ENCODE data around the gene NR1H4.
A peak's percentile ranks its signal among the peaks of the same experiment; 100 is the strongest.

NR1H4 gene

DNA sequence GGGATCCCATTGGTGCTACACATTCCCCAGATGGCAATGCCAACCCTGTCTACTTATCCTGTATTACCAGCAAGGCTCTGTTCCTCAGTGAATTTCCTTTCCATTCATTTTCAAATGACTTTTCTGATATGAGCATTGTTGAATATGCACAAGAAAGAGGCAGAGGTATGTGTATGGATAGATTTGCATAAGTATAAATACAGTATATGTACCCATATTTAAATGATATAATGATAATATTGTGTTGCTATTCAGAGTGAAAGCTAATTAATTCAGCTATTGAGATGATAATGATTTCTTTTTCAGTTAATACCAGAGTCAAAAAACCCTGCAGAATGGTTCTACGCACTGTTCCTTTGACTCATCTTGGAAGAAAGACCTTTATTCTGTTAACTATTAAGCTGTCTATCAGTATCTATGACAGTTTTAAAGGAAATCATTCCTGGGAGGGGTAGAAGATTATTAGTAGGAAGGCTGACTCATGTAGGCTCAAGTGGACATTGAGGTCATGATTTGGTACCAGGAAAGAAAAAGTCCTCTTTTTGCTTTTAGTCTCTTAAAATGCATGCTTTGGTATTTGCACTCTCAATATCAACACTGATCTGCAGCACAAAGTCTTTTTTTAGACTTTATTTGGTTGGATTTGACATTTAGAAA is 54.9 kb downstream of the NR1H4 start:
- no peak for DNase-seq (ENCODE audit: low read depth)
- in situ Hi-C loops (cut with HindIII; ENCODE audit: low sequenced_read_pairs): no loop called here
- TF ChIP-seq, protein P1, sequence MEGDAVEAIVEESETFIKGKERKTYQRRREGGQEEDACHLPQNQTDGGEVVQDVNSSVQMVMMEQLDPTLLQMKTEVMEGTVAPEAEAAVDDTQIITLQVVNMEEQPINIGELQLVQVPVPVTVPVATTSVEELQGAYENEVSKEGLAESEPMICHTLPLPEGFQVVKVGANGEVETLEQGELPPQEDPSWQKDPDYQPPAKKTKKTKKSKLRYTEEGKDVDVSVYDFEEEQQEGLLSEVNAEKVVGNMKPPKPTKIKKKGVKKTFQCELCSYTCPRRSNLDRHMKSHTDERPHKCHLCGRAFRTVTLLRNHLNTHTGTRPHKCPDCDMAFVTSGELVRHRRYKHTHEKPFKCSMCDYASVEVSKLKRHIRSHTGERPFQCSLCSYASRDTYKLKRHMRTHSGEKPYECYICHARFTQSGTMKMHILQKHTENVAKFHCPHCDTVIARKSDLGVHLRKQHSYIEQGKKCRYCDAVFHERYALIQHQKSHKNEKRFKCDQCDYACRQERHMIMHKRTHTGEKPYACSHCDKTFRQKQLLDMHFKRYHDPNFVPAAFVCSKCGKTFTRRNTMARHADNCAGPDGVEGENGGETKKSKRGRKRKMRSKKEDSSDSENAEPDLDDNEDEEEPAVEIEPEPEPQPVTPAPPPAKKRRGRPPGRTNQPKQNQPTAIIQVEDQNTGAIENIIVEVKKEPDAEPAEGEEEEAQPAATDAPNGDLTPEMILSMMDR (IDR thresholded peaks at IDR 0.05; ENCODE audit: low read depth, low read length, missing control alignments): no peak
- no peak overlapping the region for H3K4me3 ChIP-seq (ENCODE audit: low read depth, low read length)

DNA sequence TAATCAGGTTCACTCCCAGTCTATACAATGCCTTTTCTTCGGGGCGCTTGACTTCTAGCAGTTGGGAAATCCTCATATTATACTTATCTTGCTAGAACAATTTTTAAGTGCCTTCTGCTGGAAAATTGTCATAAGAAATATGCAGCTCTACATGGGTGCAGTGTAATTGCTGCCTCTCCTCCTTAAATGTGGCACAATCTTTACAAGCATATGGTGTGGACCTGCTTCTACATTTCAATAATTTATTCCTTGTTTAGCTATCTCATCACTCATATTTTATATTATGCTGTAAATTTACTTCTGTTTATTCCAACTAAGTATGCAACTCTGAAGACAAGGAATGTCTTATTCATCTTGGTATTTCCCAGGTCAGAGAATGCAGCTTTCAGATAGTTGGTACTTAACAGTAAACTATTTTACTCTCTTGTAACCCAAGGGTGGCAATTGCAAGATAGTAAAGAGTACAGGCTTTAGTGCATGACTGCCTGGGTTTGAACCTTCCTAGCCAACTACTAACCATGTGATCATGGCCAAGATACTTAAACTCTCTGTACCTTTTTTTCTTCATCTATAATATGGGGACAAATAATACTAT is 56.2 kb downstream of the NR1H4 start:
- no peak overlapping the region for H3K4me3 ChIP-seq (ENCODE audit: low read depth, low read length)
- TF ChIP-seq, protein P1 (IDR thresholded peaks at IDR 0.05; ENCODE audit: low read depth, low read length, missing control alignments): no peak
- in situ Hi-C loops (cut with HindIII; ENCODE audit: low sequenced_read_pairs): no loop called here
- DNase-seq (ENCODE audit: low read depth): no peak

DNA sequence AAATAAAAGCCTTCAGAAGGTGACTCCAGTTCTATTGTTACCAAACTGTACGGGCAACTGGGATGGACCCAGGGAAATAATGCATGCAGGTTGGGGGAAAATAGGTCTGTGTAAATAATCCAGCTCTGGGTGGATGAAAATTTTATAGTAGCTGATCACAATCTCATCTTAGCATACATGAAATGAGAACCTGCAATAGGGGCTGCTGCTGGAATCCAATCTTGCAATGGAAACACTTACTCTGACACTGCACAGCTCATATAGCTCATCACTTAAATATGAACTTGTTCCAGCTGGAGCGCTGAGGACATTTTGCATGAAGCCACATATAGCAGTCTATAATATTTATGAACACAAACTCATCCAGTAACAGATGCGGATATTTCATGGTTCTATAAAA is 59.7 kb downstream of the NR1H4 start:
- DNase-seq (ENCODE audit: low read depth): no peak
- in situ Hi-C loops (cut with HindIII; ENCODE audit: low sequenced_read_pairs): no loop called here
- no peak overlapping the region for H3K4me3 ChIP-seq (ENCODE audit: low read depth, low read length)
- TF ChIP-seq, protein P1 (IDR thresholded peaks at IDR 0.05; ENCODE audit: low read depth, low read length, missing control alignments): no peak

DNA sequence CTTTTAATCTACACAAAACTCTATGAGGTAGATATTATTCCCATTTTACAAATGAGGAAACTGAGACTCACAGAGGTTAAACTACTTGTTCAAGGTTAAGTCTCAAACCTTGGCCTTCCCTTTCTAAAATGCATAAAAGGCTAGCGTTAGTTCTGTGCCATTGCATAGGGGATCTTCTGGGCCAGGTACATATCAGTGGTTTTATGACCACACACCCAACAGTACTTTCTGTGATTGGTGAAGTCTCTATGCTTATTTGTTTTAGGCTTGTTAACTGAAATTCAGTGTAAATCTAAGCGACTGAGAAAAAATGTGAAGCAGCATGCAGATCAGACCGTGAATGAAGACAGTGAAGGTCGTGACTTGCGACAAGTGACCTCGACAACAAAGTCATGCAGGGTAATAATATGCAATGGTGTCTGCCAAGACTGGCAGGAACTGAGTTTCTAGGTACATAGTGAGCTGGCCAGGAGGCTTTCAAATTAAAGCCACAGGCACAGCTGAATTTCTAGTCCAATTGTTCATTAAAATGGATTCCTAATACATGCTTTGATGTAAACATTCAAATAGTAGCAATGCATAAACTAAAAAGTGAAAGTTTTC is 61.1 kb downstream of the NR1H4 start:
- in situ Hi-C loops (cut with HindIII; ENCODE audit: low sequenced_read_pairs): no loop called here
- DNase-seq (ENCODE audit: low read depth): no peak

DNA sequence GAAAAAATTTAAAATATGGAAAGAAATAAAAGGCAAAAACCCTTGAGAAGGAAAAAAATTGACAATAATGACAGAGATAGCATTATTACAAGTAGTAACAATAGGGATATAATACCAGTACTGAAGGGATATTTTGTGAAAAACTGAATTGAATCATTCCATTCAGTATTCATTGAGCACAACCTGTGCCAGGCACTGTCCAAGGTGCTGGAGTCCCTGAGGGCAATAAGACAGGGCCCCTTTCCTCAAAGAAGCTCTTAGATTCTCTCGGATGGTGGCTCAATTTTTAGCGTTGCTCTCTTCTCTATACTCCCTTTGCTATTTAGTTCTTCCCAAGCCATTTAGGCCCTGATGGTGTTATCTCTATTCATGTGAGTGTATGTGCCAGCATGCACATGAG is 65.5 kb downstream of the NR1H4 start:
- in situ Hi-C loops (cut with HindIII; ENCODE audit: low sequenced_read_pairs): no loop called here
- TF ChIP-seq, protein P1 (IDR thresholded peaks at IDR 0.05; ENCODE audit: low read depth, low read length, missing control alignments): no peak
- peak; percentile 45 for DNase-seq (ENCODE audit: low read depth)
- no peak overlapping the region for H3K4me3 ChIP-seq (ENCODE audit: low read depth, low read length)

More for the DNA sequence above, 61.1 kb downstream of the NR1H4 start:
- TF ChIP-seq, protein P1 (IDR thresholded peaks at IDR 0.05; ENCODE audit: low read depth, low read length, missing control alignments): no peak
- H3K4me3 ChIP-seq (ENCODE audit: low read depth, low read length): no peak overlapping the region

DNA sequence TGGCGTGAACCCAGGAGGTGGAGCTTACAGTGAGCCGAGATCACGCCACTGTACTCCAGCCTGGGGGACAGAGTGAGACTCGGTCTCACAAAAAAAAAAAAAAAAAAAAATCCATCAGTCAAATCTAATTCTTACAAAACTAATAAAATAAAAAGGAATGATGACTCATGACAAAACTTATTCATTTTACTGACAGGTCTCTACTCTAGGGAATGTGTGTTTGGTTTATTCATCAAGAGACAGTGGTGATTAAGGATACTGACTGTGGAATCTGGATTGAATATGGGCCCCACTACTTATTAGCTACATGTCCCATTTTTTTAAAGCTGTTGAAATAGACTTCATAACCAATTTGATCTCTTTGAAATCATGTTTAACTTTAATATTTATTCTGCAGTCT is 70.5 kb downstream of the NR1H4 start:
- no peak for DNase-seq (ENCODE audit: low read depth)
- no peak overlapping the region for H3K4me3 ChIP-seq (ENCODE audit: low read depth, low read length)
- in situ Hi-C loops (cut with HindIII; ENCODE audit: low sequenced_read_pairs): no loop called here
- TF ChIP-seq, protein P1 (IDR thresholded peaks at IDR 0.05; ENCODE audit: low read depth, low read length, missing control alignments): no peak

Data from astrocyte of the cerebellum (primary cell).